GM13976 (cell line): ENCODE data around the gene AP1AR.
A peak's percentile ranks its signal among the peaks of the same experiment; 100 is the strongest.

Source experiments
- DNase-seq: peaks from one replicate; pipeline ENCODE4 v3.0.0; 2012; ENCODE audit warnings: low spot score
- CTCF ChIP-seq: IDR thresholded peaks from 2 replicates; pipeline ENCODE4 v1.5.1; 2012; ENCODE audit warnings: borderline replicate concordance, mild to moderate bottlenecking; ENCODE audit not compliant: insufficient read depth; ENCODE audit errors: extremely low read depth, missing control alignments, control extremely low read depth
- in situ Hi-C: fragments of 300-500 bp; cut with MboI; formaldehyde crosslinking; loops from one replicate; pipeline ENCODE4 v1.12.0; 2022; ENCODE audit warnings: low sequenced_read_pairs, mixed read lengths, inconsistent platforms; ENCODE audit not compliant: unreplicated experiment

Gene AP1AR

GRCh38 chr4:112238833-112239232, 7.2 kb downstream of the AP1AR start:
- no peak for TF ChIP-seq CTCF
- DNase-seq = no peak
- in situ Hi-C loops = loop anchor here (5.0 kb wide), 1 partner anchor 137 kb away; no protein-coding TSS in a partner anchor

GRCh38 chr4:112245383-112245782, 13.8 kb downstream of the AP1AR start:
- DNase-seq = no peak
- TF ChIP-seq CTCF = no peak
- in situ Hi-C loops = no loop called here

- TF ChIP-seq CTCF = no peak
- in situ Hi-C loops = no loop called here
- no peak for DNase-seq
Observed at GRCh38 chr4:112247021-112247420, 15.4 kb downstream of the AP1AR start.

GRCh38 chr4:112251019-112251643, 19.5 kb downstream of the AP1AR start:
- TF ChIP-seq CTCF = no peak

GRCh38 chr4:112252234-112252633, 20.6 kb downstream of the AP1AR start:
- no peak for DNase-seq
- no peak for TF ChIP-seq CTCF
- in situ Hi-C loops = no loop called here

More at GRCh38 chr4:112251019-112251643, 19.5 kb downstream of the AP1AR start:
- DNase-seq = no peak
- in situ Hi-C loops = no loop called here

GRCh38 chr4:112253382-112254000, 21.9 kb downstream of the AP1AR start:
- in situ Hi-C loops = no loop called here
- no peak for TF ChIP-seq CTCF
- peak; percentile 43 for DNase-seq

GRCh38 chr4:112257098-112257497, 25.5 kb downstream of the AP1AR start:
- TF ChIP-seq CTCF = no peak
- DNase-seq = no peak
- in situ Hi-C loops = no loop called here
